ENCODE results near the gene DPF3.
"Not testable (repeated sequence)": the region's sequence is repeated elsewhere in the genome, so short reads cannot be mapped to it uniquely, and the experiment has no call there.

DPF3 gene

DNA sequence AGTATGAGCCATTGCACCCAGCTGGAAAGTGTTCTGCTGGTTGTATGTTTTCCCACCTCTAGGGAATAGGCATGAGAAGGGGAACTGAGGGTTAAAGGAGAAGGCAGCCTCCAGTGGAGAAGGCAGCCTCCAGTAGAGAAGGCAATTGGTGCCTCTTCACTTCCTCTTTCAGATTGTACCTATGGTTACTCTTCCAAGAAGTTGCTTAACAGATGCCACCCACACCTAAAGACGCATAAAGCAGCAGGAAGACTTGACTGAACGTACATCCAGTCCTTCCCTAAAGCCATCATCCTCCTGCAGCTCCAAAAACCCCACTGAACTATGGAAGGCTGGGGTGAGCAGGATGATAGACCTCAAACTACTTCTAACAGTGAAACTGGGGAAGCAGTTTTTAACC is 13.1 kb downstream of the DPF3 start:
- no peak for DNase-seq (ENCODE audit: low read depth in 2 of 2)

DNA sequence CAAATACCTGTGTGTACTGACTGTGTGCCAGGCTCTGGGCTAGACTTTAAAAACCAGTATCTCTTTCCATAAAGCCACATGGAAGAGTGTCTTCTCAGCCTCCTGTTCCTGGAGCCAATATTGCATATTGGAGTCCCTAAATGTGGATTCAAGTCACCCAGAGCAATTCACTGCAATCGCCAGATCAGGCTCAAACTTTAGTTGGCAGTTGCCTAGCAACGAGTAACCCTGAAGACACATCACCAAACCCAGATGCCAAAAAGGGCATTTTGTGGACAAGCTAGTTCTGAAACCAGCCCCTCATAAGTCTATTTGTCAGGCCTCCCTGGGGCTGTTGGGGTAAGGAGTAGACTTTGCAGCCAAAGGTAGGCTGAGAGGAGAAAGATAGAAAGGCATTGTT is 13.7 kb downstream of the DPF3 start:
- DNase-seq (ENCODE audit: low read depth in 2 of 2), result no peak

DNA sequence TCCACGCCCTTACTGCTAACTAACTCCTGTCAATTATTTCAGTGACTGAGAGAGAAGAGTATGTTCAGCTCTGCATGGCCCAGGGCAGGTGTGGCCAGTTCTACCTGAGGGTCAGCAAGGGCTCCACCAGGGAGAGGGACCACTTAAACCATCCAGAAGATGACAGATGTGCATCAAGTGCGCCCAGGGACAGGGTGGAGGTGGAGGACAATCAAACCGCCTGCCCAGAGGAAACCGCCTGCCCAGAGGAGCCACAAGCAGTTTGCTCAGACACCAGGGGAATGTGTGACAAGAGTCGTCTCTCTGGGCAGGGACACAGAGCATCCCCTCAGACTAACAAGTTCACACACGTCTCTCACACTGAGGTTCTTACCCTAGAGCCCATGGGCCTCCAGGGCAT is 14.5 kb downstream of the DPF3 start:
- no peak for DNase-seq (ENCODE audit: low read depth in 2 of 2)

DNA sequence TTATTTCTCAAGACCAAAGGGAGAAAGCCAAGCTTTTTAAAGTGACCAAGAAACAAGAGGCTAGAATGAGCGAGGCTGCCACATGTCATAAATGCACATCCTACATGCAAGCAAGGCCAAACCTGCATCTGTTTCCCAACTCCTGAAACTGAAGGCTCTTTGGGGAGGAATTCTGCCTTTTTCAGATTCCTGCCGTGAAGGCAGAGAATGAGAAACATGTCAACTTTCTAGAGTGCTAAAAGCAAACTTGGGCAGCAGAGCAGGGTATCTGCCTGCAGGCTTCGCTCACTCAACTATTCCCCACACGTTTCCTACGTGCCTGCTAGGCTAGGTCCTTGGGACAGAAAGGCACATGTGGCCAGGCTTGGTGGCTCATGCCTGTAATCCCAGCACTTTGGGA is 15.2 kb downstream of the DPF3 start:
- no peak for DNase-seq (ENCODE audit: low read depth in 2 of 2)

DNA sequence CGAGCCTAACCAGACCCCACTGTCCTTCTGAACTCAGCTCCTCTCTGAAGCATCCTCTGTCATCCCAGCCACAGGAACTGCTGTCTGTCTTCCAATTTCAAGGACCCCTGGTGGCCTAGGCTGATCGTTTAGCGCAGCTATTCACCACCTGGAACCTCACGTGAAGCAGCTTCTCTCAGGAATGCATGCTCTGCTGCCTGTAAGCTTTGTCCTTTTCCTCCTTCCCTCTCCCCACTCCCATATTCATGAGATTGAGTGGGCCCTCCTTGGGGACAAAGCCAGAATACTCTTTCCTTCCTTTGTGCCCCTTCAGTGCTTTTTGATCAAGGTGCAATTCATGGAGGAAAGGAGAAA is 17.2 kb downstream of the DPF3 start:
- no peak for DNase-seq (ENCODE audit: low read depth in 2 of 2)

DNA sequence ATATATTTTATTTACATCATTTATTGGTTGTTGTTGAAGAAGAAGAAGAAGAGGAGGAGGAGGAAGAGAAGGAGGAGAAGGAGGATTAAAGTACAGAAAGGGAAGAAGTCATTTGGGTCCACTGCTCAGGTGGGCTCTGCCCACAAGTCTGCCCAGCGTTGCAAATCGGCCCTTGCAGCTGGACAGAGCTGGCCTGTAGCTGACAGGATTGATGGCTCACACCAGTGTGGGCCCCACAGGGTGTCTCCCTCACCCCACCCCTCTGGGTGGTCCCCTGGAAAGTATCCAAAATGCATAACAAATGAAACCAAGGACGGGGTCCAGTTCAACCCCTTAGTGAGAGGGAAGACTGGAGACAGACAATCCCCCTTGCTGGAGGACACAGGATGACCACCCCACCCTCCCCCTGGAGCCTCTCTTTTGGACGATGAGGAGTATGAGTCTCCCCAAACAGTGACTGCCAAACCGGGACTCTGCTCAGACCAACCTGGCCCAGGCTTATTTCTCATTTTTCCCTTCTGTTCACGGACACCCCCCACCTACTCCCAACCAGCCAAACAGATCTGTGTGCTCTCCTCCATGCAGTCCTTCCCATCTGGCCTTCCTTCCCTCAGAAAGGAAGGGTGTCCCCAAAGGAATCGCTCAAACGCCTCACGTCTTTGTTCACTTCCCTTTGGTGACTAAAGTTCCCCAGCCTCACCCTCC is 17.7 kb downstream of the DPF3 start:
- no peak for DNase-seq (ENCODE audit: low read depth in 2 of 2)

DNA sequence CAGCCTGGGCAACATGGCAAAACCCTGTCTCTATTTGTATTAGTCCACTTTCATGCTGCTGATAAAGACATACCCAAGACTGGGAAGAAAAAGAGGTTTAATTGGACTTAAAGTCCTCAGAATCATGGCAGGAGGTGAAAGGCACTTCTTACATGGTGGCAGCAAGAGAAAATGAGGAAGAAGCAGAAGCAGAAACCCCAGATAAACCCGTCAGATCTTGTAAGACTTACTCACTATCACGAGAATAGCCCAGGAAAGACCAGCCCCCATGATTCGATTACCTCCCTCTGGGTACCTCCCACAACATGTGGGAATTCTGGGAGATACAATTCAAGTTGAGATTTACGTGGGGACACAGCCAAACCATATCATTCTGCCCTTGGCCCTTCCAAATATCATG is 23.0 kb downstream of the DPF3 start:
- DNase-seq (ENCODE audit: low read depth in 2 of 2), result not testable (repeated sequence)

DNA sequence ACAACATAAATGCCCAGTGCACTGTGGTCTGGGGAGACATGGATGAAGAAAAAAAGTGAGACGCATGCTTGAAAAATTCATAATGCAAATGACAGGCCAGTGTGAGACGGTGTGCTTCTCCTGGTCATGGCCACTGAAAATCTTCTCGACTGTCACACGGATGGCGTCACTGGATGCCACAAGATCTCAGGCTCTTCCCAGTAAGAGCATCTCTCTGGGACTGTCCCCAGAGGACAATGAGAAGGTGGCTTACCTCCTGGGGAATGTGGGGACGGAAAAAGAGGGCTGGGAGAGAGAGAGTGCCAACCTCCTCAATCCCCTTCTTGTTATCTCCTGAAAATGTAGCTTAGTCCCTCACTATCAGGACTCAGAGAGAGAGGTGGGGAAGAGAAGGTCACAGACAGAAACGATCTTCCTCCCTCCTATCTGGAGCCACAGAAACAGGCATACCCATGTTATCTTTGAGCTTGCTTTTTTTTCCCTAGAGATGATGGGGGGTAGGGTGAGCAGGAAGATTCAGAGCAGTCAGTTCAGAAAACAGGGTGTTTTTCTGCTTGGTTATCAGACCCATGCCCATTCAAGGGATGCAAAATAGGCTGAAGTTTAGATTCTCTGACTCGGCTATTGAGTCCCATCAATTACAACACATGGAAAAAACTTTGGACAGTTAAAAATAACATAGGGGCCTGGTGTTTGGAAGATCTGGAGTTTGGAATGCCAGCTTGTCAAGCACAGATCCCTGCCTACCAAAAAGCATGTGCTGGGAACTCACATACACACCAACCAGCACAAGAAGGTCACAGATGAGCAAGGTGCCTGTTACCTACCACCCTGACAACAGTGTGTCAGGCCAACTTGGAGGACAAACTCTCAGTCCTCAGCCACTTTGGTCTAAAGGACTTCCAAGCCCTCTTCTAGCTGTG is 24.2 kb downstream of the DPF3 start:
- DNase-seq (ENCODE audit: low read depth in 2 of 2), result no peak

DNA sequence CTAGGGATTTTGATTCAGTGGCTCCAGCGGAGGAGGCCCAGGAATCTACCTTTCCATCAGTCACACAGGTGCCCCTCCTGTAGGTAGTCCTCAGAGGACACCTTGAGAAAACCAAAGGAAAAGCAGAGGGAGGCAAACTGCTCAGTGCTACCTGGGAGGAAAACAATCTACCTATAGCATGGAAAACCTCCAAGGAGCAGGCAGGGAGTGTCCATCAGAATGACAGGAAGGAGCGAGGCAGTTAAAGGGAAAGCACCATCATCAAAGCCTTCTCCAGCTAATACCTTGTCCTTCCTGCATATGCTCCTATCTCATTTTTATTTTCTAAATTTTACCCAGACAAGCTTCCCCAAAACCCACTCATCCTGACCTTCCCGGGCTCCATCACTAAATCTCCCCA is 25.4 kb downstream of the DPF3 start:
- DNase-seq (ENCODE audit: low read depth in 2 of 2), result no peak

DNA sequence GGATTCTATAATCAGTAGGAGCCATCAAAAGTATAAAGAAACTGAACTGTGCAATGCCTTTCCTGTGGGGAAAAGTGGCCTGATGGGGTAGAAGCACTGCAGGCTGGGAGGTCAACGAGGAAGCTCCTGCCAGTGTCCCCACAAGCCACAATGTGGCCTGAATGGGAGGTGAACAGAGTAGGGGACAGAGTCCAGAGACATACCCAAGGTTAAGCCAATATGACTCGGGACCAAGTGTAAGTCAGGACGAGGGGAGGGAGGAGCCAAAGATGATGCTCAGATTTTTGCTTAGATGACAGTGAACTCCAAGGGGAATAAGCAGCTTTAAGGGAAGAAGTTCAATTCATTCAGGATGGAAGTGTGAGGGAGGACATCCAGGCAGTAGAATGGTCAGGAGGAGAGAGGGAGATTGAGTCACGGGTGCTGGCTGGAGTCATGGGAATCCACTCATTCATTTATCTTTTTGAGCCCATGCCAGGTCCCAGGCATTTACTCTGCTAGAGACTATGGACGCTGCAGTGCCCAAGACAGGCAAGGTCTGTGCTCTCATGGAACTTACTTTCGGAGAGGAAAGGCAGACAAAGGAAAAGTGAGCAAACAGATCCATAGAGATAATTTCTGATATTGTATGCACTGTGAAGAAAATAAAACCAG is 29.1 kb downstream of the DPF3 start:
- no peak for DNase-seq (ENCODE audit: low read depth in 2 of 2)

DNA sequence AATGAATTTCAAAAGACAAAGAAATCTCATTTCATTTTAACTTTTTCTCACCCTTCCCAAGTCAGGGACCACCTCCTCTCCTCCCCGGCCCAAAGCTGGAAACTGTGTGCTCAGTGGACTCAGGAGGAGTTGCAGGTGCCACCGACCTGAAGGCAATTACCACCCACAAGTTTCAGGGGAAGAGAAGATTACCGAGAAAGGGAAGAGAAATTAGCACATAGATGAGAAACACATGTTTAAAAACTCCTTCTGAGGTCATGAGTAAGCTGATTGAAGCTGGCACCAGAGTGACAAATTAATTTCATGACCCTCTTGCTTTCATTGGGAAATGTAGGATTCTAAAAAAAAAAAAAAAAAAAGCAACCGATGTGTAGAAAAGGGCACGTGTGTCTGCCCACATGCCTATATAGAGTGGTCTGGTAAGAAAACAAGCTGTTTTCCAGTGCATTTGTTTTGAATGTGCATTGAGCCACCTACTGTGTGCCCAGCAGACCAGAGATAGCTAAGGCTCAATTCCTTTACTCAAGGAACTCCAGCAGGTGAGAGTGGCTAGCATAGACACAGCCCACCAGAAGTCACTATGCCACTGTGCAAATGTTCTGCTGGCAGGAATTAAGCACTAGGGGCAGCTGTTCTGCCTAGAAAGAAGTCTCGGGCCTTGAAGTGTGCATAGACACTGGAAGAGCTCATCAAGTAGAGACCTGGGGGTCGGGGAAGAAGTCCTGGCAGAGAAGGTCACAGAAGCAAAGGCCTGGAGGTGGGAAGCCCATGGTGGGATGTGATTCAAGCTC is 30.5 kb downstream of the DPF3 start:
- DNase-seq (ENCODE audit: low read depth in 2 of 2), result no peak

DNA sequence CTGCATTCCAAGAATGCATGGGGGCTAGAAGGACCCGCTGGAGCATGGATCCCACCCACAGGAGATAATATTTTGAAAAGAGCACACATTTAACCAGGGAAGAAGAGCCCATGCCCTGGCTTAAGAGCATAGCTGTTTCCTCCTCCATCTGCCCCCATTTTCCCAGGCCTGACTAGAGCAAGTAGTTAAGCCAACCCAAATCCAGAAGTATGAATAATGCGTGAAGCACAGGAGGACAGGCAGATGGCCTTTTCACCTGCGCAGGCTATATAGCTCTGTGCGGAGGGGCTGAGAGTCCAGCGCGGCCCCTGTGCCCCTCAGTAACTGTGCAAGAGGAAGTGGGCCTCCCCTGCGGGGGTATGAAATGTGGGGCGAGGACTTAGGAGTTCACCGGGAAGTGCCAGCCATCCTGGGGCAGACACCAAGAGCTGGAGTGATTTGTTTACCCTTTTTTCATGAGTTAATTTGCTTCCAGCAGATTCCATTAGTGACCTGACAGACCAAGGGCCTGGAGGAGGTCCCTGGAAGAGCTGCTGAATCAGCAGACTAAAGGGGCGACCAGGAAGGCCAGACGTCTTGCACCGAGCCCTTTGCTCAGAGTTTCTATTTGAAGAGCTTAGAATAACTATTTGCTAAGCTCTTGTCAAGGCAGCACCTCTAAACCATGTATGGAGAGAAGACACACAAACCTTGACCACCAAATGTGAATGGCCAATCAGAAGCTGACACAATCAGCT is 37.2 kb downstream of the DPF3 start:
- no peak for DNase-seq (ENCODE audit: low read depth in 2 of 2)

DNA sequence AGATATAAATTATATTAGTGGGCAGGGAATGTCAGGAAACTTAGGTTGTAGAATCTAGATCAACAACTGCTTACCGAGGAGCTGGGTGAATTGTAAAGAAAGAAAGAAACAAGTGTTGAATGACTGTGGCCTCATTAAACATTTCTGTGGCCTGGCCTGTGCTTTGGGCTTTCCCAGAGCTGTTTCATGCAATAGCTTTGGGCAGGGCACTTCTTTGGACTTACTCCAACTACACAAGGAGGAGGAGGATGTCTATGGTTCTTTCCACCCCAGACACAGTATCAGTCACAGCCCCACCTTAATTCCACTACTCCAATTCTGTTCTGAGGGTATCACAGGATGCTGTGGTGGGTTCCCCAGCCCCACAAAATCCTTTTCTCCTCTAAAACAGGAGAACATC is 38.0 kb downstream of the DPF3 start:
- no peak for DNase-seq (ENCODE audit: low read depth in 2 of 2)

DNA sequence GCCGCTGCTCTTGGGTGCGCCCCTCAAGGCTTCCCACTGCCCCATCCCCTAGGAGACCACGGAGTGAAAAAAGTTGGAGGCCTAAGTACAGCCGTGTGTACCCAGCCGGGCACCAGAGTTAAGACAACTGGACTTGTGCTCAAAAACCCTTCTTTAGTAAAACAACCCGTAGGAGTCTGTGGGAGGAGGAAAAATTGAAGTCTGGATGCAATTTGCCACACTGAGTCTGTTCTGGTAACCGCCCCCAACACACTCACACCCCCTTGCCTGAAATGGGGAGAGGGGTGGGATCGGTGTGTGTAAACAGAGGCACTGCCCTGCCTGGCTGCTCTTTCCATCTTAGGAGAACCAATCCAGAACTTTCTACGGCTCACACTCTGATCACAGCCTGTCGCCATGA is 41.7 kb downstream of the DPF3 start:
- no peak for DNase-seq (ENCODE audit: low read depth in 2 of 2)

DNA sequence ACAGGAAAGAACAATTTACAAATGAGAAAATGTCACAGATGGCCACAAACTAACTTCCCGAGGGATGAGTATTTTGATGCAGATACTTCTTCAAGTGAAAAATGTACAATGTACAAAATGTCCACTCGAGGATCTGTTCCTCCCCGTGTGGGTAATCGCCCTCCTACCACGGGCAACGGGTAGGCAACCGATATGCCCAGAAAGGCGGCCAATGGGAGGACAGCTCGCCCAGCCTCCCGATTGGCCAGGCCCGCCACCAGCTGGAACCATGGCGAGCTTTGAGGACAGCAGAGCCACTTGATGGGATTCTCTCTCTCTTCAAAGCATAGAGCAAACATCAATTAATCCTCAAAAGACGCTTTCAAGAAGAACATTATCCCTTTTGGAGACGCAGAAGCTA is 42.3 kb downstream of the DPF3 start:
- DNase-seq (ENCODE audit: low read depth in 2 of 2), result no peak

DNA sequence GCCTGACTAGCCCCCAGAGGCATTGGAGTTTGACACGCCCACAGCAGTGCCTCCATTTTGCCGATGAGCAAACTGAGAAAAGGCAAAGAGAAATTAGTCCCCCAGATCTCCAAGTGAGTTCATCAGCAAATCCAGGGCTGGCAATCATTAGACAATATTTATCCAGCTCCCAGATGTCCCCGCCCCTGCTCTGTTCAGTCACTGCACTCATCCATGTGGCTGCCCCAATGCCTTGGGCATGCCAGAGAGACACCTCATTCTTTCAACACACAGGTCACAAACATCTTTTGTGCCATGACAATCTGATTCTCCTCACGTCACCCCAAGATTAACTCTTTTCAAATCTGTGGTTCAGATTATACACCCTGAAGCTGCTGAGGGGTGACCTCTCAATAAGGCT is 43.5 kb downstream of the DPF3 start:
- DNase-seq (ENCODE audit: low read depth in 2 of 2), result no peak

DNA sequence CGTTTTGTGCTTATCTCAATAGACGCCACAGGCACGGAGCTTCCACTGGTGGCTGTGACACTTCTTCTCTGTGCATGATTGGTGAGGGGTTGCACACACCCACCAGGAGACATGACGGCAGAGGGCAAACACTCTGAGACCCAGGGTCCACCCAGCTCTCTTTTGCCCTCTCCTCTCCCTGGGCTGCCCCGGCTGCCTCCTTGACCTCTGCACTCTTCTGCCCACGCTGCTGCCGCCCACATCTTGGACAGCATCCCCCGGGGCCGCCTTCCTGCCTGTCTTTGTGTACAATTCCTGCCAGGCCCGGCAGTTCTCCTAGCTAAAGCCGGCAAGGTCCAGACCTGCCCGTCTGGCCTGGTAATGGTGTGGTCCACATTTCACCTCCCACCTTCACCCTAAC is 44.7 kb downstream of the DPF3 start:
- no peak for DNase-seq (ENCODE audit: low read depth in 2 of 2)

DNA sequence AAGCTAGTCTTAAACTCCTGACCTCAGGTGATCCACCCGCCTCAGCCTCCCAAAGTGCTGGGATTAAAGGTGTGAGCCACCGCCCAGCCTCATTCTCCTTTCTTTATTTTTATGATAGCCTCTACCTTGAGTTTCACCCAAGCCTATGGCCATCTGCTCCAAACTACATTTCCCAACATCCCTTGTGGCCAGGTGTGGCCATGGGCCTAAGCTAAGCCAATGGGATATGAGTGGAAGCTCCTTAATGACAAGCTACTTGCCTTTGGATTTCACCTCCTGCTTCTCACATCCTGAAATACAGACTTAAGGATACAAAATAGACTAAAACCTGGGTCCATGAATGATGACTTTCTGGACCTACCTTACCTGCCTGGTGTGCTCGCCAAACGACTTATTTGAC is 46.2 kb downstream of the DPF3 start:
- no peak for DNase-seq (ENCODE audit: low read depth in 2 of 2)

DNA sequence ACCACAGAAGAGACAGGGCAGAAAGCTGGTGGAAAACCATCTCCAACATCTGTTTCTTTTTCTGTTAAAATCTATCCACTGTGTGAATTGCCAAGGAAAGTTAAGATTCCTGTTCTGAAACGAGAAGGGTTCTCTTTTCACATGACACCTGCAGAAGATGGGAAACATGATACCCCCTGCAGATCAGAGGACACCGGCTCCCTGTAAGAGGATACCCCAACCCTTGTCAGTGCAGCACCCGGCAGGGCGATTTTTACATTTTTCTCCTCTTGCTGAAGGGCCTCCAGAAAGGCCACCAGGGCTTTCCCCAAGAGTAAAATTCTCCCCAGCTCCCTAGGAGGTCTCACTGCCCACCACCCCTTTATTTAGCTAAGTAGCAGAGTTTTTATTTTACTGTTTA is 48.2 kb downstream of the DPF3 start:
- no peak for DNase-seq (ENCODE audit: low read depth in 2 of 2)

DNA sequence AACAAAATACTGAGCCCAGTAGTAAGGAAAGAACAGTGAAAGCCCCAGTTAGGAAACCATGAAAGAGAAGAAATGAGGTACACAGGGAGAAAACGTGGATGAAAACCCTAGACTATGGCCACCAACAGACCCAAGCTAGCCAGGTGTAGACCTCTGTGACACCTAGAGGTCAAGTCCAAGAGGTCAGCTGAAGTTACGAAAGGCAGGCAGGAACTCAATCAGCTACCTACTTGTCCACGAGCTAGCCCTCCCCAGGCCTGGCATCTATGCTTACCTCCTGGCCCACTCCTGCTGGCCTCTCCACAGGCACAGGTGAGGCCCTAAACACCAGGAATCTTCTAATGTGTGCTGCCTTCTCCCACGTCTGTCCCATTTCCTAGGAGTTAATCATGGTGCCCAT is 48.7 kb downstream of the DPF3 start:
- DNase-seq (ENCODE audit: low read depth in 2 of 2), result no peak

DNA sequence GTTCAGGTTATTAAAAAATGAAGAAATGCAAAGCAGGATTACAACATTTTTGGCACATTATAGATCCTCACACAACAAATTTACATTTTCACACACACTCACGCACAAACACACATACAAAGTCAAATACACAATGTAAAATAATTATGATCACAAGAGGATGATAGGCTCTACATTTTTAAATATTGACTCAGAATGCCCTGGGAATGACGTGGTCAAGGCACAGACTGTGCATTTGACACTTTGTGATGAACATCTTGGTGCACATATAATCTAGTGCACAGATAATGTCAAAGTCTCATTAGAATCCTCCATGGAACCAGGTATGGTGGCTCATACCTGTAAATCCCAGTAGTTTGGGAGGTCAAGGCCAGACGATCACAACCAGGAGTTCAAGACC is 49.4 kb downstream of the DPF3 start:
- no peak for DNase-seq (ENCODE audit: low read depth in 2 of 2)

Measured in stimulated activated CD8-positive, alpha-beta memory T cell treated with anti-CD3 and anti-CD28 coated beads, Interleukin-2, amount 100 ng/mL, for 48 hours (primary cell).